Kidney (tissue), 14 donors: Measurements from ENCODE around the gene ZKSCAN8. TPM values are rescaled to one million over a fixed set of nuclear protein-coding genes. Genes with fewer than 3 reads are reported as not detected.

Experiments
- DNase-seq, 5 donors: peaks; one replicate each; pipeline ENCODE4 v3.0.0-alpha.2; 2013 to 2020
- FAIRE-seq: peaks from 2 replicates; lab custom pipeline; 2012; peaks lifted over from hg19 to GRCh38; lab: Jason Lieb, UNC
- H3K27ac ChIP-seq, 2 donors: one replicate each; pipeline ENCODE4 v1.7.0; 2013; ENCODE audit warnings: low read depth in 2 of 2, low read length in 2 of 2, inconsistent platforms in 1 of 2
- H3K27me3 ChIP-seq: one replicate; pipeline ENCODE4 v1.7.1; 2013; ENCODE audit warnings: low read length, inconsistent platforms; ENCODE audit not compliant: control insufficient read depth, insufficient read depth
- H3K36me3 ChIP-seq, 3 donors: one replicate each; pipeline versions ENCODE4 v1.7.0 to v1.7.1; 2013; ENCODE audit warnings: low read length in 3 of 3, control low read depth in 1 of 3, inconsistent platforms in 1 of 3; ENCODE audit not compliant: insufficient read depth in 3 of 3, control insufficient read depth in 2 of 3
- H3K4me1 ChIP-seq, 3 donors: one replicate each; pipeline versions ENCODE4 v1.7.0 to v1.7.1; 2013; ENCODE audit warnings: low read length in 3 of 3, inconsistent platforms in 1 of 3, low read depth in 1 of 3; ENCODE audit not compliant: control insufficient read depth in 2 of 3, insufficient read depth in 2 of 3
- H3K4me3 ChIP-seq, 3 donors: one replicate each; pipeline versions ENCODE4 v1.7.0 to v1.8.1; 2013; ENCODE audit warnings: low read length in 3 of 3, control low read depth in 1 of 3, inconsistent platforms in 1 of 3
- H3K9ac ChIP-seq, 3 donors: one replicate each; pipeline versions ENCODE4 v1.7.0 to v1.7.1; 2013; ENCODE audit warnings: low read length in 3 of 3, control low read depth in 1 of 3, inconsistent platforms in 1 of 3
- H3K9me3 ChIP-seq, 3 donors: one replicate each; pipeline versions ENCODE4 v1.7.0 to v1.7.1; 2013; ENCODE audit warnings: low read length in 3 of 3, control low read depth in 1 of 3, inconsistent platforms in 1 of 3; ENCODE audit not compliant: control insufficient read depth in 2 of 3, insufficient read depth in 1 of 3
- intact Hi-C: fragments of 100-400 bp; cut with DNase I; formaldehyde crosslinking; loops from one replicate; pipeline ENCODE4 v1.11.1; 2022
- polyA plus RNA-seq: library from polyadenylated mRNA; stranded (reverse); fragments of 350-450 nt; fragmentation: Illumina TruSeq; extraction: RNeasy Lipid Tissue Mini Kit (QIAGEN cat#74804); gene quantifications from one replicate; pipeline ENCODE4 v1.2.3, GENCODE V29; 2014; ENCODE audit warnings: low read depth, low replicate concordance; ENCODE audit not compliant: insufficient read depth
- total RNA-seq: library from RNA; stranded (reverse); fragmentation: NEBNext Ultra II Directional; extraction: Animal tissue kit (Norgen Biotek cat#: 25700); gene quantifications from one replicate; pipeline ENCODE4 v1.2.1, GENCODE V29; 2021
- TF ChIP-seq, protein P1 (sequence below): IDR thresholded peaks from 3 replicates; pipeline ENCODE4 v1.5.1; 2012; ENCODE audit warnings: mild to moderate bottlenecking, moderate library complexity, borderline replicate concordance; ENCODE audit not compliant: insufficient read depth; ENCODE audit errors: extremely low read depth
- donor health status: control.
- donor health status: control.
- donor health status: control.
- donor health status: control.
- donor health status: control.
- donor health status: DM: yes; HTN: yes; CAD: no.
- donor health status: Normal renal cell carcinoma (clear cell type).

The ZKSCAN8 gene
- total and polyA plus RNA-seq, 2 donors from 2014 or later = 3.5 to 26.4 TPM

DNA sequence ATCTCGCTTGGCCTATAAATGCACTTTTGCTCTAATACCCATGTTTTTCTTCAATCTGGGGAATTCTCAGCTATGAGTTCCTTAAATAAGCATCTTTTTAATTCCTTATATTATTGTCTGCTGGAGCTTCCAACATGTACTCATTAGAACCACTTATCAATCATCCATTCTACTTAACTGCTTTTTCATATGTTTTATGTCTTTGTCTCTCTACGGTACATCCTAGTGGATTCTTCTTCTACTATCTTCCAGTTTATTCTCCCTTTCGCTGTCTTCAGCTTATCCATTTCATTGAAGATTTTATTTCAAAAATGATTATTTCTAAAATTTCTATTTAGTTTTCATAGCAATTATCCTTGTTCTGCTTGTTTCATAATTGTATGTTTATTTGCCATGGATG is 29.7 kb upstream of the ZKSCAN8 start:
- FAIRE-seq (no peak), DNase-seq (no peak)
- Histone ChIP-seq H3K4me3 (no peak overlapping the region), H3K27me3 (no peaks in the 10 kb centered on the region), H3K4me1 (no peaks in the 10 kb centered on the region), H3K27ac (no peak overlapping the region), H3K36me3 (peaks cover 0 to 10% (median 6%) of the 10 kb centered on the region in 3 donors), H3K9ac (no peak overlapping the region), H3K9me3 (no peaks in the 10 kb centered on the region)
- intact Hi-C loops = no loop called here
- TF ChIP-seq, protein P1, sequence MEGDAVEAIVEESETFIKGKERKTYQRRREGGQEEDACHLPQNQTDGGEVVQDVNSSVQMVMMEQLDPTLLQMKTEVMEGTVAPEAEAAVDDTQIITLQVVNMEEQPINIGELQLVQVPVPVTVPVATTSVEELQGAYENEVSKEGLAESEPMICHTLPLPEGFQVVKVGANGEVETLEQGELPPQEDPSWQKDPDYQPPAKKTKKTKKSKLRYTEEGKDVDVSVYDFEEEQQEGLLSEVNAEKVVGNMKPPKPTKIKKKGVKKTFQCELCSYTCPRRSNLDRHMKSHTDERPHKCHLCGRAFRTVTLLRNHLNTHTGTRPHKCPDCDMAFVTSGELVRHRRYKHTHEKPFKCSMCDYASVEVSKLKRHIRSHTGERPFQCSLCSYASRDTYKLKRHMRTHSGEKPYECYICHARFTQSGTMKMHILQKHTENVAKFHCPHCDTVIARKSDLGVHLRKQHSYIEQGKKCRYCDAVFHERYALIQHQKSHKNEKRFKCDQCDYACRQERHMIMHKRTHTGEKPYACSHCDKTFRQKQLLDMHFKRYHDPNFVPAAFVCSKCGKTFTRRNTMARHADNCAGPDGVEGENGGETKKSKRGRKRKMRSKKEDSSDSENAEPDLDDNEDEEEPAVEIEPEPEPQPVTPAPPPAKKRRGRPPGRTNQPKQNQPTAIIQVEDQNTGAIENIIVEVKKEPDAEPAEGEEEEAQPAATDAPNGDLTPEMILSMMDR = no peak

DNA sequence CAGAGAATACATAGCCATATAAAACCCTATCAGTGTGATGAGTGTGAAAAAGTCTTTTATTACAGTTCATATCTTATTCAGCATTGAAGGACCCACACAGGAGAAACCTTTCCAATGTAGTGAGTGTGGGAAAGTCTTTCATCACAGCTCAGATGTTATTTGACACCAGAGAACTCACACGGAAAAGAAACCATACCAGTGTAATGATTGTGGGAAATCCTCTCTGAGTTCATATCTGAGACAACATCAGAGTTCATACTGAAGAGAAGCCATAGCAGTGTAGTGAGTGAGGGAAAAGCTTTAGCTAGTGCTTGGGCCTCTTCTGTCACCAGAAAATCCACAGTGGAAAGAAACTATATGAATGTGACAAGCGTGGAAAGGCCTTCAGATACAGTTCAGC is 25.9 kb upstream of the ZKSCAN8 start:
- no peak for FAIRE-seq

DNA sequence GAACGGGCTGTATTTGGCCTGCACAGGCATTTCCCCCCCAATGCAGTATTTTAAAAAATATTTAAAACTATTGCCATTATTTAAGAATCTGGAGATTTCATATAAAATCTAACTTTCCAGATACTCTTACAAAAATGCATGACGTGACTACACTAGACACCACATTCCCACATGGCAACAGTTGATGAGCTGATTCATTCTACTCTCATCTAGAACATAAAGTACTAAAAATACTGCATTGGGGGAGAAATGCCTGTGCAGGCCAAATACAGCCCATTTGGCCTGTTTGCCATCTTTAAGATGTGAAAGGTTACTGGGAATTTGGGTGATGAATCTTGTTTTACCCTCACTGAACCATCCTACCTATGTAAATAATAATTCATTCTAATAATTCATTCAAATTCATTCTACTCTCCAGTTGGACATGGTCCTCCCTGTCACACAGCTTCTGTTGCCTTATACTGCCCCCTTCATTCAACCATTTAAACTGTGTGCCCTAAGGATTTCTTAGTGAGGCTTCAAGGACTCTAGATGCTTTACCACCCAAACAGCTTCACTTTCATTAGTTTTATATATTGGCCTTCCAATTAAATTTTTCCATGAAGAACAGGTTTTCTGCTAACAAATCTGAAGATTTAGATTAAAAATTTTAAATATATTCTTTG is 24.2 kb upstream of the ZKSCAN8 start:
- Histone ChIP-seq H3K27ac (no peak overlapping the region), H3K27me3 (no peaks in the 10 kb centered on the region), H3K9me3 (no peaks in the 10 kb centered on the region), H3K4me3 (no peak overlapping the region), H3K9ac (no peak overlapping the region), H3K36me3 (peaks cover 0 to 12% (median 9%) of the 10 kb centered on the region in 3 donors), H3K4me1 (no peaks in the 10 kb centered on the region)
- intact Hi-C loops = no loop called here
- TF ChIP-seq, protein P1 = no peak
- no peak for FAIRE-seq
- no peak for DNase-seq

More for the DNA sequence above, 25.9 kb upstream of the ZKSCAN8 start:
- intact Hi-C loops = no loop called here
- Histone ChIP-seq H3K9ac (no peak overlapping the region), H3K4me1 (no peaks in the 10 kb centered on the region), H3K36me3 (peaks cover 0 to 12% (median 9%) of the 10 kb centered on the region in 3 donors), H3K4me3 (no peak overlapping the region), H3K27ac (no peak overlapping the region), H3K9me3 (no peaks in the 10 kb centered on the region), H3K27me3 (no peaks in the 10 kb centered on the region)
- DNase-seq = no peak
- TF ChIP-seq, protein P1 = no peak

DNA sequence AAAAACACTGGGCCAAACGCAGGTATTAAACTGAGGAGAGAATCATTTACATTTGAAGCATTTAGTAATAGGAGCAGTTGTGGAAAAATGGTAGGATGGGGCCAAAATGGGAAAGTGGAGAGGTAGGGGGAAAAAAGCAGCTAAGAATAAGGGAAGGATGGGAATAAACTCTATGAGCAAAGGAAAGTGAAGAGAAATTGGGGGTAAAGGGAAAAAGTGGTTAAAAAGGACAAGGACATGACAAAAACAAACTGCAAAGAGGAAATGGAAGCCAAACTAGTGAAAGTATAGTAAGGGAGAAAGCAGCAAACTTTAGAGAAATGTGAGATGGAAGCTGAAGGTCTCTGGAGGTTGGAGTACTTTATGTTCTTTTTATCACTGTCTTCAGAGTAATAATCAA is 23.5 kb upstream of the ZKSCAN8 start:
- Histone ChIP-seq H3K9ac (no peak overlapping the region), H3K4me1 (no peaks in the 10 kb centered on the region), H3K27ac (no peak overlapping the region), H3K9me3 (no peaks in the 10 kb centered on the region), H3K36me3 (peaks cover 0 to 12% (median 9%) of the 10 kb centered on the region in 3 donors), H3K4me3 (no peak overlapping the region), H3K27me3 (no peaks in the 10 kb centered on the region)
- TF ChIP-seq, protein P1 = no peak
- no peak for FAIRE-seq
- no peak for DNase-seq
- intact Hi-C loops = no loop called here
